Measurements from ENCODE around the gene FBLN1. TPM values are rescaled to one million over a fixed set of nuclear protein-coding genes. Genes with fewer than 3 reads are reported as not detected.

FBLN1 gene
- total RNA-seq, 1 donor: 256 TPM

DNA sequence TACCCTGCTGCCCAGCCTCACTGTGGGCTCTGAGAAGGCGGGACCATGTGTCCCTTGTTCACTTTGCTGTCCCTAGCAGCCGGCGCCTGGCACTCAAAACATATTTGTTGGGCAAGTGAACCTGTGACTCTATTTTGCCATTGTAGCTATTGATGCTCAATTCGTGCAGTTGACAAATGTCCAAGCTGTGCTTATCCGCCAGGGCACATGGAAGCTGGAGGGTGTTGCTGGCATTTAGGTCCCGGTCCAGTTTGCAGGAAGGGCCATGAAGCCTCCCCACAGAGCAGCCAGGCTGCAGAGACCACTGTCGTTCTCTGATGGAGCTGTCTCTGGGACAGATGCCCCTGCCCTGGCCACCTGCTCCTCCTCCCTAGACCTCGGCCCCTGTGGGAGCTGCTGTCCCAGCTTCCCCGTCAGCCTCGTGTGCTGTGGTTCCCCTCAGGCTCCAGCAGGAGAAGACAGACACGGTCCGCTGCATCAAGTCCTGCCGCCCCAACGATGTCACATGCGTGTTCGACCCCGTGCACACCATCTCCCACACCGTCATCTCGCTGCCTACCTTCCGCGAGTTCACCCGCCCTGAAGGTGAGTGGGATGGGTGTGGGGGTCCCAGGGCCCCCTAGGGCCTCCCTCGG lies 71.5 kb downstream of the FBLN1 start:
- TF ChIP-seq, protein P1, sequence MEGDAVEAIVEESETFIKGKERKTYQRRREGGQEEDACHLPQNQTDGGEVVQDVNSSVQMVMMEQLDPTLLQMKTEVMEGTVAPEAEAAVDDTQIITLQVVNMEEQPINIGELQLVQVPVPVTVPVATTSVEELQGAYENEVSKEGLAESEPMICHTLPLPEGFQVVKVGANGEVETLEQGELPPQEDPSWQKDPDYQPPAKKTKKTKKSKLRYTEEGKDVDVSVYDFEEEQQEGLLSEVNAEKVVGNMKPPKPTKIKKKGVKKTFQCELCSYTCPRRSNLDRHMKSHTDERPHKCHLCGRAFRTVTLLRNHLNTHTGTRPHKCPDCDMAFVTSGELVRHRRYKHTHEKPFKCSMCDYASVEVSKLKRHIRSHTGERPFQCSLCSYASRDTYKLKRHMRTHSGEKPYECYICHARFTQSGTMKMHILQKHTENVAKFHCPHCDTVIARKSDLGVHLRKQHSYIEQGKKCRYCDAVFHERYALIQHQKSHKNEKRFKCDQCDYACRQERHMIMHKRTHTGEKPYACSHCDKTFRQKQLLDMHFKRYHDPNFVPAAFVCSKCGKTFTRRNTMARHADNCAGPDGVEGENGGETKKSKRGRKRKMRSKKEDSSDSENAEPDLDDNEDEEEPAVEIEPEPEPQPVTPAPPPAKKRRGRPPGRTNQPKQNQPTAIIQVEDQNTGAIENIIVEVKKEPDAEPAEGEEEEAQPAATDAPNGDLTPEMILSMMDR (IDR thresholded peaks at IDR 0.05; ENCODE audit: insufficient read depth, low read depth, low read length): no peak
- no peak overlapping the region for H3K4me3 ChIP-seq (ENCODE audit: low read depth, low read length)
- DNase-seq (ENCODE audit: low read depth): no peak

DNA sequence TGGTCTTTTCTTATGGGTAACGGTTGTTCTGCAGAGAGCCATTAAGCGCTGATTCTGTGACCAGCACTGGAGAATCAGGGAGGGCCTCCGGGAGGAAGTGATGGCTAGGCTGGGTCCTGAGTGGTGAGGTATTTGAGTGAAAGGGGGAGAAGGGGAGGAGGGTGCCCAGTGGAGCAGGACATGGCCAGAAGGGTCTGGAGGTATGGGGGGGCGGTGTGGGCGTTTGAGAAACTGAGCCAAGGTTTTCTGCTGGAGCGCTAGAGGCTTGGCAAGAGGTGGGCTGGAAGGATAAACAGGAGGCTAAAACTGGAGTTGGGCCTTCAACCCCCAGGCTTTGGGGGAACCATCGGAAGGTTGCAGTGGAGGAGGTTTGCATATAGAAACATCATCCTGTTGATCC lies 72.5 kb downstream of the FBLN1 start:
- TF ChIP-seq, protein P1 (IDR thresholded peaks at IDR 0.05; ENCODE audit: insufficient read depth, low read depth, low read length): no peak
- no peak overlapping the region for H3K4me3 ChIP-seq (ENCODE audit: low read depth, low read length)
- DNase-seq (ENCODE audit: low read depth): no peak

DNA sequence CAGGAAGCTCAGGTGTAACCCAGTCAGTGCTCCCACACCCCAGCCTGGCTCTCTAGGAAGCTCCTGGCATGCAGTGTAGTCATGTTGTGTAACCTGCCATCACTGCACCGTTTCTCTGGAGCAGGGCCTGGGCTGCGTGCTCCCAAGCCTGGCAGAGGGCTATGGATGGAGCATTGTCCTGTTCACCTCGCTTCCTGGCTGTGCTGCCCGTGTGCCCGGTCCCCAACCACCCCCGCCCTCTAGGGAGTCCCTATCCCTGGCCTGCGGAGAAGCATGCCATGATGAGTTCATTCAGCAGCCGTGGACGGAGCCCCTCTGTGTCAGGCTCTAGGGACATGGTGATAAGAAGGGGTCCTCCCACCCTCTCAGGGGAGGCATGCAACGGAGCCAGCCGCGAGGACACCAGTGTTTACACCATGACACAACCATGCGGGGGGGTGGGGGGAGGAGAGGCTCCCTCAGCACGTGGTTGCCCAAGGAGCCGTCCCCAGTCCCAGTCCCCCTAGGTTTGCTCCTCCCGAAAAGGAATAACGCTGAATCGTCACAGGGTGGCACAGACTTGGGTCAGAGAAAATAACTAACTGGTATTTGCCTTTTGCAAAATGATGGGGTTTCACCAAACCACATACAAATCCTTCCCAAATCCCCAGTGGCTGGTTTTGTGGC lies 73.1 kb downstream of the FBLN1 start:
- no peak for DNase-seq (ENCODE audit: low read depth)
- H3K4me3 ChIP-seq (ENCODE audit: low read depth, low read length): no peak overlapping the region
- TF ChIP-seq, protein P1 (IDR thresholded peaks at IDR 0.05; ENCODE audit: insufficient read depth, low read depth, low read length): no peak

DNA sequence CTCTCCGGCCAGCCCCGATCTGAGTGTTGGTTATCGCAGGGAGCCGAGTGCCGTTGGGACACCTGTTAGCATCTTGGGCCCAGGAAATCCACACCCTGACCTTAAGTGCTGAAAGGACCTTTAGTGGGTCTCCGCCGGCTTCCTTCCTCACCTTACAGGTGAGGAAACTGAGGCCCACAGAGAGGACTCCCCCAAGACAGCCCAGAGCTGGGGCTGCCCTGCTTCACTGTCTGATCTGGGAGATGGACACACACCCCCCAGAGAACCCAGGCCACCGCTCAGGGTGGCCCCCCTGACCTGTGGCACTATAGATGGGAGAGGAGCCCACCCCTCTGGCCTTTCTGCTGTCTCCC lies 73.6 kb downstream of the FBLN1 start:
- H3K4me3 ChIP-seq (ENCODE audit: low read depth, low read length): no peak overlapping the region
- DNase-seq (ENCODE audit: low read depth): no peak
- TF ChIP-seq, protein P1 (IDR thresholded peaks at IDR 0.05; ENCODE audit: insufficient read depth, low read depth, low read length): no peak

DNA sequence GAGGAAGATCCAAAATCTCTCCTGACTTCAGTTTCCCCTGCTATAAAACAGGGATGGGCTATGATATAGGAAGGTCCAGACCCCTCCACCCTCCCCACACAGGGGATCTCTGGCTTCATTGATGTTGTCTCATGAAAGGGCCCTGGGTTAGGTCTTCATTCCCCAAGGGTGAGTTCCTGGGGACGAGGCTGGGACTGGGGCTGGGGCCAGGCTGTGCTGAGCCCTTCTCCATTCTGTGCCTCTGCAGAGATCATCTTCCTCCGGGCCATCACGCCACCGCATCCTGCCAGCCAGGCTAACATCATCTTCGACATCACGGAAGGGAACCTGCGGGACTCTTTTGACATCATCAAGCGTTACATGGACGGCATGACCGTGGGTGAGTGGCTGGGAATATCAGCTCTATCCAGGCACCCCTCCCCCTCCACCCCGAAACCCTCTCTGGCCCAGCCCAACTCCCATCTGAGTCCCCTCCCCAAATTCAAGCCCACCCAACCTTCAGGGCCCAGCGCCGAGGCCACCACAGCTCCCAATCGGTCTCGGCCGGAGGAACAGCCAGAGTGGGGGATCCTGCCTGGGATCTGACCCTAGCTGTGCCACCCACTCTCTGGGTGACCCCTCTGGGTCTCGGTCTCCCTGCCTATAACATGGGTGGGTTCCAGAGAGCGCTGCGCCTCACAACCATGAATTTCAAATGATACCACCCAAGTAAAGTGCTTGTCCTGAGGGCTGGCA lies 74.2 kb downstream of the FBLN1 start:
- no peak overlapping the region for H3K4me3 ChIP-seq (ENCODE audit: low read depth, low read length)
- no peak for DNase-seq (ENCODE audit: low read depth)

DNA sequence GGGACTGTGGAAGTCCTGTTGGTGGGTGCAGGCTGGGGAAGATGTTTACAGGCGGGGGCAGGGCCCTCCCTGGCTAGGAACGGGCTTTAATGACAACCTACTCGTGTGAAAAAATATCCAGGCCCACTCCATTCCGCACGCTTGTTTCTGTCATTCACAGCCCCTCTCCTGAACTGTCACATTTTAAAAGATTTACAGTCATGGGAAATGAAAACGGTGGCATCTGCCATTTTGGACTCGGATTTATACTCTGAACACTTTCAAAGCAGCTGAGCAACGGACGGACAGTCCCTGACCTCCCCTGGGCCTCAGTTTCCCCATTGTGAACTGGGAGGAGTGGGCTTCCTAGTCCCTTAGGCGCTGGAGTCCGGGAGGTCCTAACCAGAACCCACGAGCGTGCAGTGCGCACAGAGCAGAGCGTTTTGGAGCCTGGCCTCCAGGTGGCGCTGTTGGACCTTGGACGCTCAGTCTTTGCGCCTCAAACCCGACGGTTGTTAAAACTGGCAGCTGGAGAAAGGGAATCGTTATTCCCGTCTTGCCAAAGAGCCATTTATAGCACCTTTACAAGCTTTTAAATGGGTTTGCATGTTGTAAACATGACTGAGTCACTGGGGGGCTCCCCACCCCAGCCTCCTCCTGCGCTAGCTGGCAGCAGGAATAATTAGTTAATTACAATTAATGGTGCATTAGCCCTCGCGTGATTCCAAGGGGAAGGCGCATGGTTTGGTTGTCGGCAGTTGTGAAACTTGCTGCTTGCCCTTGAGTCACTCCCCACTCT lies 75.3 kb downstream of the FBLN1 start:
- peak; percentile 82 for DNase-seq (ENCODE audit: low read depth)
- TF ChIP-seq, protein P1 (IDR thresholded peaks at IDR 0.05; ENCODE audit: insufficient read depth, low read depth, low read length): peak; percentile 95
- no peak overlapping the region for H3K4me3 ChIP-seq (ENCODE audit: low read depth, low read length)

More for the DNA sequence above, 74.2 kb downstream of the FBLN1 start:
- TF ChIP-seq, protein P1 (IDR thresholded peaks at IDR 0.05; ENCODE audit: insufficient read depth, low read depth, low read length): no peak

Measured in fibroblast of villous mesenchyme (primary cell).